ENCODE results near the gene ANK3. TPM values are rescaled to one million over a fixed set of nuclear protein-coding genes. Genes with fewer than 3 reads are reported as not detected.

The ANK3 gene
- total and polyA plus RNA-seq, 2 experiments from 2014 or later, result 46.5 to 85.2 TPM

DNA sequence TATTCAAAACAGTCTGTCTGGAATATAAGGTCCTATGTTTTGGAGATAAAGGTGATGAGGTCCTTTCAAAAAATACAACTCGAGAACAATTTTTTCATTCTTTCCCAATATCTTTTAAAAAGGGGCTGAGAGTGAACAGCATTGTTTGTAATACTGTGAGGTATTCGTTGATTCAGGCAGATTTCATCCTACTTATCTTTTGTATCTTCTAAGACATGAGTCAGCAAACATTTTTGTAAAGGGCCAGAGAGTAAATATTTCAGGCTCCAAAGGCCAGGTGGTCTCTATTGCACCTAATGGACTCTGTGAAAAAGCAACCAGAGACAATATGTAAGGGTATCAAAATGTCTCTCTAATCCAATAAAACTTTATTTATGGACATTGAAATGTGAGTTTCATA, 8.1 kb upstream of the ANK3 start:
- Histone ChIP-seq H3K4me1 (ENCODE audit: insufficient read depth) (peaks cover 3% of the 10 kb centered on the region; the same call in 1 of the 2 replicates), H3K36me3 (ENCODE audit: insufficient read depth) (no peaks in the 10 kb centered on the region), H3F3A (replicated peaks; ENCODE audit: low read depth) (no peaks in the 10 kb centered on the region), H3K79me2 (replicated peaks; ENCODE audit: insufficient read depth) (no peaks in the 10 kb centered on the region), H4K20me1 (replicated peaks; ENCODE audit: insufficient read depth) (no peaks in the 10 kb centered on the region), H3K4me2 (no peak overlapping the region), H3K9me2 (ENCODE audit: insufficient read depth) (no peaks in the 10 kb centered on the region), H2AFZ (no peak overlapping the region), H3K27ac (ENCODE audit: low read depth) (no peak overlapping the region), H3K4me3 (no peak overlapping the region), H3K27me3 (ENCODE audit: insufficient read depth) (no peaks in the 10 kb centered on the region)
- Mint-ChIP-seq H3K36me3 (ENCODE audit: low read depth) (no peaks in the 10 kb centered on the region), H3K27ac (no peak overlapping the region), H3K4me3 (no peak overlapping the region), H3K9me3 (no peaks in the 10 kb centered on the region), H3K4me1 (peaks cover 5% of the 10 kb centered on the region; the same call in 2 of the 3 replicates), H3K27me3 (ENCODE audit: insufficient read depth, low read depth, poor library complexity) (peaks cover 1% of the 10 kb centered on the region)
- TF ChIP-seq ZNF331 (CRISPR knock-in tag; IDR thresholded peaks at IDR 0.05; ENCODE audit: low read depth), result no peak
- TF ChIP-seq ETS1 (IDR thresholded peaks at IDR 0.05), result no peak
- TF ChIP-seq POLR2AphosphoS5 (IDR thresholded peaks at IDR 0.05; ENCODE audit: low read depth), result no peak
- no peak for TF ChIP-seq ZNF114 (CRISPR knock-in tag; IDR thresholded peaks at IDR 0.05)
- no peak for TF ChIP-seq NANOG (IDR thresholded peaks at IDR 0.05; ENCODE audit: borderline replicate concordance)
- no peak for TF ChIP-seq JUNB (IDR thresholded peaks at IDR 0.05; ENCODE audit: unreplicated experiment)
- no peak for TF ChIP-seq ZNF462 (CRISPR knock-in tag; IDR thresholded peaks at IDR 0.05)
- TF ChIP-seq REST (IDR thresholded peaks at IDR 0.05; ENCODE audit: unreplicated experiment), result no peak
- no peak for TF ChIP-seq CREB1 (CRISPR knock-in tag; IDR thresholded peaks at IDR 0.05; ENCODE audit: low read depth)
- no peak for TF ChIP-seq EZH2phosphoT487 (IDR thresholded peaks at IDR 0.05; ENCODE audit: unreplicated experiment)
- TF ChIP-seq, protein P1, sequence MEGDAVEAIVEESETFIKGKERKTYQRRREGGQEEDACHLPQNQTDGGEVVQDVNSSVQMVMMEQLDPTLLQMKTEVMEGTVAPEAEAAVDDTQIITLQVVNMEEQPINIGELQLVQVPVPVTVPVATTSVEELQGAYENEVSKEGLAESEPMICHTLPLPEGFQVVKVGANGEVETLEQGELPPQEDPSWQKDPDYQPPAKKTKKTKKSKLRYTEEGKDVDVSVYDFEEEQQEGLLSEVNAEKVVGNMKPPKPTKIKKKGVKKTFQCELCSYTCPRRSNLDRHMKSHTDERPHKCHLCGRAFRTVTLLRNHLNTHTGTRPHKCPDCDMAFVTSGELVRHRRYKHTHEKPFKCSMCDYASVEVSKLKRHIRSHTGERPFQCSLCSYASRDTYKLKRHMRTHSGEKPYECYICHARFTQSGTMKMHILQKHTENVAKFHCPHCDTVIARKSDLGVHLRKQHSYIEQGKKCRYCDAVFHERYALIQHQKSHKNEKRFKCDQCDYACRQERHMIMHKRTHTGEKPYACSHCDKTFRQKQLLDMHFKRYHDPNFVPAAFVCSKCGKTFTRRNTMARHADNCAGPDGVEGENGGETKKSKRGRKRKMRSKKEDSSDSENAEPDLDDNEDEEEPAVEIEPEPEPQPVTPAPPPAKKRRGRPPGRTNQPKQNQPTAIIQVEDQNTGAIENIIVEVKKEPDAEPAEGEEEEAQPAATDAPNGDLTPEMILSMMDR (conservative IDR thresholded peaks at IDR 0.05; ENCODE audit: low read depth in 2 of 2), result no peak
- no peak for TF ChIP-seq STAT1 (IDR thresholded peaks at IDR 0.05; ENCODE audit: unreplicated experiment)
- TF ChIP-seq EZH2 (IDR thresholded peaks at IDR 0.05; ENCODE audit: low read depth, unreplicated experiment), result no peak
- no peak for DNase-seq (ENCODE audit: low spot score)
- no peak for ATAC-seq

All from GM23338 (cell line).